8988T (cell line): ENCODE data around the gene LEKR1.
"Not testable (repeated sequence)": the region's sequence is repeated elsewhere in the genome, so short reads cannot be mapped to it uniquely, and the experiment has no call there.

Experiments used
- DNase-seq: peaks from one replicate; pipeline ENCODE4 v3.0.0; 2011

LEKR1 gene

GRCh38 chr3:156826144-156826895 lies at the start of gene LEKR1:
Gene LEKR1, plus strand, starts transcription at chr3:156826353. Its CDS starts 2,977 bp downstream, at chr3:156829330.
- peak; percentile 80 for DNase-seq

GRCh38 chr3:156776871-156777270 lies 49.3 kb upstream of the LEKR1 start:
- DNase-seq = no peak

GRCh38 chr3:156781310-156782230 lies 44.6 kb upstream of the LEKR1 start:
- no peak for DNase-seq

- DNase-seq = no peak
Observed at GRCh38 chr3:156782319-156782718, 43.8 kb upstream of the LEKR1 start.

- no peak for DNase-seq
Observed at GRCh38 chr3:156782921-156783320, 43.2 kb upstream of the LEKR1 start.

GRCh38 chr3:156787001-156787400 lies 39.2 kb upstream of the LEKR1 start:
- DNase-seq = no peak

GRCh38 chr3:156787926-156788663 lies 38.1 kb upstream of the LEKR1 start:
- DNase-seq = peak; percentile 27

- DNase-seq = no peak
Observed at GRCh38 chr3:156788846-156789245, 37.3 kb upstream of the LEKR1 start.

- DNase-seq = no peak
Observed at GRCh38 chr3:156790156-156790555, 36.0 kb upstream of the LEKR1 start.

- no peak for DNase-seq
Observed at GRCh38 chr3:156792114-156792513, 34.0 kb upstream of the LEKR1 start.

GRCh38 chr3:156792536-156792935 lies 33.6 kb upstream of the LEKR1 start:
- DNase-seq = no peak

- DNase-seq = no peak
Observed at GRCh38 chr3:156792945-156793344, 33.2 kb upstream of the LEKR1 start.

- no peak for DNase-seq
Observed at GRCh38 chr3:156793400-156793799, 32.8 kb upstream of the LEKR1 start.

- no peak for DNase-seq
Observed at GRCh38 chr3:156793851-156794250, 32.3 kb upstream of the LEKR1 start.

- no peak for DNase-seq
Observed at GRCh38 chr3:156795890-156796481, 30.2 kb upstream of the LEKR1 start.

- DNase-seq = no peak
Observed at GRCh38 chr3:156797368-156797767, 28.8 kb upstream of the LEKR1 start.

- not testable (repeated sequence) for DNase-seq
Observed at GRCh38 chr3:156800287-156800686, 25.9 kb upstream of the LEKR1 start.

GRCh38 chr3:156801746-156802145 lies 24.4 kb upstream of the LEKR1 start:
- DNase-seq = no peak

GRCh38 chr3:156802821-156803606 lies 23.1 kb upstream of the LEKR1 start:
- no peak for DNase-seq

- DNase-seq = no peak
Observed at GRCh38 chr3:156803952-156804741, 22.0 kb upstream of the LEKR1 start.

GRCh38 chr3:156806698-156807097 lies 19.5 kb upstream of the LEKR1 start:
- no peak for DNase-seq
